DND-41 (cell line): Measurements from ENCODE around the gene SLC3A2.

ENCODE experiments used
- ATAC-seq: fragments of 200-7000 bp; cut with Tn5 transposase; 3 replicates; pipeline ENCODE4 v1.9.1; 2021; ENCODE audit warnings: low read depth; ENCODE audit not compliant: insufficient read depth
- DNase-seq: peaks from one replicate; pipeline ENCODE4 v3.0.0-alpha.2; 2020
- H2AFZ ChIP-seq: 2 replicates; pipeline ENCODE4 v1.6.0; 2012; ENCODE audit warnings: low read depth, low read length
- H3K27ac ChIP-seq: 2 replicates; pipeline ENCODE4 v1.5.1; 2012; ENCODE audit warnings: low read length, inconsistent platforms
- H3K27me3 ChIP-seq: fragments of 200-600 bp; sonication (generic); 2 replicates; pipeline ENCODE4 v1.6.0; 2012; ENCODE audit warnings: low read length, mild to moderate bottlenecking, inconsistent platforms; ENCODE audit not compliant: insufficient read depth, poor library complexity
- H3K36me3 ChIP-seq: 2 replicates; pipeline ENCODE4 v1.5.1; 2012; ENCODE audit warnings: low read length, inconsistent platforms; ENCODE audit not compliant: insufficient read depth
- H3K4me1 ChIP-seq: 2 replicates; pipeline ENCODE4 v1.5.1; 2012; ENCODE audit warnings: mild to moderate bottlenecking, low read length; ENCODE audit not compliant: insufficient read depth
- H3K4me2 ChIP-seq: 2 replicates; pipeline ENCODE4 v1.6.0; 2012; ENCODE audit warnings: mild to moderate bottlenecking, moderate library complexity, low read length, inconsistent platforms; ENCODE audit not compliant: insufficient read depth
- H3K4me3 ChIP-seq, 2 experiments: fragments of 200-600 bp in 1 of 2; shearing (Covaris generic) in 1 of 2; 2 replicates each; pipeline ENCODE4 v1.5.1; 2012 to 2016; ENCODE audit warnings: inconsistent platforms in 2 of 2, low read length in 2 of 2, mild to moderate bottlenecking in 2 of 2, low read depth in 1 of 2, moderate library complexity in 1 of 2
- H3K79me2 ChIP-seq: 2 replicates; pipeline ENCODE4 v1.6.0; 2012; ENCODE audit warnings: low read length, inconsistent platforms; ENCODE audit not compliant: insufficient read depth
- H3K9ac ChIP-seq: 2 replicates; pipeline ENCODE4 v1.6.0; 2012; ENCODE audit warnings: low read depth, mild to moderate bottlenecking, inconsistent platforms, low read length, moderate library complexity
- H3K9me3 ChIP-seq: 2 replicates; pipeline ENCODE4 v1.5.1; 2012; ENCODE audit warnings: low read length, moderate library complexity, mild to moderate bottlenecking, inconsistent platforms; ENCODE audit not compliant: insufficient read depth, severe bottlenecking
- H4K20me1 ChIP-seq: 2 replicates; pipeline ENCODE4 v1.6.0; 2012; ENCODE audit warnings: low read length; ENCODE audit not compliant: insufficient read depth
- EZH2 ChIP-seq: IDR thresholded peaks from 3 replicates; pipeline ENCODE4 v1.6.1; 2012; ENCODE audit warnings: borderline replicate concordance, low read depth, mild to moderate bottlenecking, moderate library complexity, low read length, inconsistent platforms; ENCODE audit not compliant: severe bottlenecking
- TF ChIP-seq, protein P1 (sequence below): IDR thresholded peaks from 2 replicates; pipeline ENCODE4 v1.5.1; 2012; ENCODE audit warnings: borderline replicate concordance, low read length, moderate library complexity, mild to moderate bottlenecking; ENCODE audit not compliant: poor library complexity, severe bottlenecking; ENCODE audit errors: extremely low read depth

The SLC3A2 gene

DNA sequence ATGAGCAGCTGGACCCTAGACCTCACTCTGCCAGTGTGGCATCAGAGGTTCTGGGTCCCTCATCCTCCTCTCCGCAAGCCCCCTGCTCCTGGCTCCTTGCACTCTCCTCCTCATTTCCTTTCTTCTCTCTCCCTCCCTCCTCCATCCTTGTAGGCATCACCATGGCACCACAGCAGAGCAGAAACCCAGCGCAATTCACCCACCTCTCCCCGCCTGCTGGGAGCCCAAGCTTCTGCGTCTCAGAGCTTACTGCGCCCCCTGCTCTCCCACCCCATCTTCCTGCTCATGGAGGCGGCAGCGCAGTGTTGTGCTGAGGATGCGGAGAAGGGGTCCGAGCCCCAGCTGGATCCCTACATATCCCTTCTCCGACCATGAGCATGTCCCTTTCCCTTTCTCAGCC is 38.8 kb downstream of the SLC3A2 start:
- TF ChIP-seq EZH2: no peak
- TF ChIP-seq, protein P1, sequence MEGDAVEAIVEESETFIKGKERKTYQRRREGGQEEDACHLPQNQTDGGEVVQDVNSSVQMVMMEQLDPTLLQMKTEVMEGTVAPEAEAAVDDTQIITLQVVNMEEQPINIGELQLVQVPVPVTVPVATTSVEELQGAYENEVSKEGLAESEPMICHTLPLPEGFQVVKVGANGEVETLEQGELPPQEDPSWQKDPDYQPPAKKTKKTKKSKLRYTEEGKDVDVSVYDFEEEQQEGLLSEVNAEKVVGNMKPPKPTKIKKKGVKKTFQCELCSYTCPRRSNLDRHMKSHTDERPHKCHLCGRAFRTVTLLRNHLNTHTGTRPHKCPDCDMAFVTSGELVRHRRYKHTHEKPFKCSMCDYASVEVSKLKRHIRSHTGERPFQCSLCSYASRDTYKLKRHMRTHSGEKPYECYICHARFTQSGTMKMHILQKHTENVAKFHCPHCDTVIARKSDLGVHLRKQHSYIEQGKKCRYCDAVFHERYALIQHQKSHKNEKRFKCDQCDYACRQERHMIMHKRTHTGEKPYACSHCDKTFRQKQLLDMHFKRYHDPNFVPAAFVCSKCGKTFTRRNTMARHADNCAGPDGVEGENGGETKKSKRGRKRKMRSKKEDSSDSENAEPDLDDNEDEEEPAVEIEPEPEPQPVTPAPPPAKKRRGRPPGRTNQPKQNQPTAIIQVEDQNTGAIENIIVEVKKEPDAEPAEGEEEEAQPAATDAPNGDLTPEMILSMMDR: no peak
- Histone ChIP-seq H3K9ac (no peak overlapping the region), H3K4me1 (no peaks in the 10 kb centered on the region), H3K27ac (no peak overlapping the region), H4K20me1 (peaks cover 5% of the 10 kb centered on the region; the same call in 1 of the 2 replicates), H3K79me2 (no peaks in the 10 kb centered on the region), H2AFZ (no peak overlapping the region), H3K36me3 (no peaks in the 10 kb centered on the region), H3K9me3 (no peaks in the 10 kb centered on the region), H3K27me3 (no peaks in the 10 kb centered on the region), H3K4me2 (no peak overlapping the region), H3K4me3 (no peak overlapping the region)
- ATAC-seq (no peak), DNase-seq (no peak)

DNA sequence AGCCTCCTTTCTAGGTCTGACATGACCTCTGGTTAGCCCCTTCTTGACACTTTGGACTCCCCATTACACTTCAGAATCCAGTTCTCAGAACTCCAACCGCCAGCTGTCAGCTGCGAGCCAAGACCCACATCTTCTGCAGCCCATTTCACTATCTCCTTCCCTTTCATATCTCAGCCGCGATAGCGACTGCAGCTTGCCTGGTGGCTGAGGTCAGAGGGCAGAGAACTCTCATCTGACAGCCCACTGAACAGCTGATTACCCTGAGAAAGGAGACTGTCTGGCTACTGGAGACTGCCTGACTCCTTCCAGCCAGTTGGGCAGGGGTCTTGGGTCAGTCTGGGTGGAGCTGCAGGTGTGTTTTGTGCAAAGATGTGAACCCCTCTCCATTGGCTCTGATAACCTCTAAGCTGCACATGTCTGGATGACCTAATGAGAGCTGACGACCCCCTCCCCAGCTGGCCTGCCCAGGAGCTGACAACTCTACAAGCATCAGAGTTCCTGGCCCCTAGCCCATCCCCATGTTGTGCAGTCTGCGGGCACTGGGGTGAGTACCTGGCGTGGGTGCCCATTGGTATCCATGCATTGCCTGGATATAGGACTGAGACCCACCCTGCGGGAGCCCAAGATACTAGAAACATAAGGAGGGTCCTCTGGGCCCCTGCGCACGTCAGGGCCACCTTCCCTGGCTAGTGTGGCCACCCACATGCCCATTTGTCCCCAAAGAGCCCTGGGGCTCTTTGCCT is 39.4 kb downstream of the SLC3A2 start:
- no peak for ATAC-seq
- TF ChIP-seq, protein P1: no peak
- no peak for TF ChIP-seq EZH2
- DNase-seq: no peak
- Histone ChIP-seq H3K79me2 (no peaks in the 10 kb centered on the region), H3K4me2 (no peak overlapping the region), H3K9ac (no peak overlapping the region), H3K9me3 (no peaks in the 10 kb centered on the region), H3K27me3 (no peaks in the 10 kb centered on the region), H3K36me3 (no peaks in the 10 kb centered on the region), H4K20me1 (peaks cover 5% of the 10 kb centered on the region; the same call in 1 of the 2 replicates), H3K4me1 (no peaks in the 10 kb centered on the region), H3K4me3 (no peak overlapping the region), H2AFZ (no peak overlapping the region), H3K27ac (no peak overlapping the region)

DNA sequence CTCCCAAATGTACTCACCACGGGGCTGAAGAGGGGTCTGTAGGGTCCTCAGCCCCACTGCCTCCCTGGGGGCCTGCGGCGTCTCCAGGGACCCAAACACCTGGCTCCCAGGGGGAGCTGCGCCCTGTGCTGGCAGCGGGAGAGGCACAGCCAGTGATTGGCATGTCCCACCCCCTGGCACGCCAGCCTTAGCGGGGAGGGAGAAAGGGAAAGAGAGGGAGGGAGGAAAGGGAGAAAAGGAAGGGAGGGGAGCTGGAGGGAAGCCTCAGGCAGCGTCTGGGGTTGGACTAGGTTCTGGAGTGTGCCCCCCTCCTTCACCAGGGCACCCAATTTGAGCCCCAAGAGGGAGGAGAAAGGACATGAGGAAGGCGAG is 40.5 kb downstream of the SLC3A2 start, which contains the start of gene CHRM1:
TSS of gene CHRM1 (minus strand) at position 163 of the 372 bp plus-strand sequence. CDS start 10,263 bp downstream, outside the sequence.
- no peak within 1 kb of the TSS for H3K4me2 ChIP-seq
- H4K20me1 ChIP-seq: peaks cover 5% of the 10 kb centered on the region; the same call in 1 of the 2 replicates
- no peak within 1 kb of the TSS for H3K4me3 ChIP-seq
- no peaks in the 10 kb centered on the region for H3K9me3 ChIP-seq
- no peaks in the 10 kb centered on the region for H3K27me3 ChIP-seq
- no peak within 1 kb of the TSS for H3K9ac ChIP-seq
- H2AFZ ChIP-seq: no peak within 1 kb of the TSS
- no peaks in the 10 kb centered on the region for H3K36me3 ChIP-seq
- H3K27ac ChIP-seq: no peak within 1 kb of the TSS
- no peak for DNase-seq
- ATAC-seq: no peak
- H3K4me1 ChIP-seq: no peaks in the 10 kb centered on the region
- no peaks in the 10 kb centered on the region for H3K79me2 ChIP-seq
- TF ChIP-seq, protein P1: no peak
- no peak for TF ChIP-seq EZH2
